Inferior parietal cortex (tissue), 1 donor: Measurements from ENCODE around the gene LRRC3.

Experiments
- DNase-seq: peaks from one replicate; pipeline ENCODE4 v3.0.0-alpha.2; 2016; ENCODE audit errors: extremely low spot score

The LRRC3 gene

DNA sequence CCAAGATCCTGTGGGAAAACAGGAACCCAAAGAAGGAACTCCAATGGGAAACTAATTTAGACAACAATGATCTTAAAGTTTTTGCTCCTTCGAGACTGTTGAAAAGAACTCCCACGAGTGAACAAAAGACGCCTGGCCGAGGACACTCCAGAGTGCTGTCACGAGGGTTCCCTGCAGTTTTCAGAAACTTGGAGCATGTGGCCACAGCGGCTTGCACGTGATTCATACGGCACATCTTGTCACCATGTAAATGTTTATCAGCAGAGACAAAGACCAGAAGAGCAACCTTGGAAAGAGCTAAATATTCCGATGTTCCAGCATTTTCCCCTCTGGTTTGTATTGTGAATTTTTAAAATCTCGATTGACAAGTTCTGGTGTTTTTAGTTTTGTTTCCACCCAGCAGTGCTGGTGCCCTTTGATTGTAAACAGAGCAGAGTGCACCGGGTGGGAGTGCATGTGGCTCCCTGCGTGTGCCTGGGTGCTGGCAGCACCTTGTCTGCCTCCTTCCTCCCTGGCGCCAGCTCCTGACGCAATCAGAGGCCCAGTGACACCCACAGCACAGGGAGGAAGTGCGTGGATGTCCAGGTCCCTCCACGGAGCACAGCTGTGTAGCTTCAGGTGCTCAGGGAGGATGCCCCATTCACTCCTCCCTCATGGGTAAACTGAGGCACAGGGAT lies 23.0 kb downstream of the LRRC3 start:
- DNase-seq = no peak

DNA sequence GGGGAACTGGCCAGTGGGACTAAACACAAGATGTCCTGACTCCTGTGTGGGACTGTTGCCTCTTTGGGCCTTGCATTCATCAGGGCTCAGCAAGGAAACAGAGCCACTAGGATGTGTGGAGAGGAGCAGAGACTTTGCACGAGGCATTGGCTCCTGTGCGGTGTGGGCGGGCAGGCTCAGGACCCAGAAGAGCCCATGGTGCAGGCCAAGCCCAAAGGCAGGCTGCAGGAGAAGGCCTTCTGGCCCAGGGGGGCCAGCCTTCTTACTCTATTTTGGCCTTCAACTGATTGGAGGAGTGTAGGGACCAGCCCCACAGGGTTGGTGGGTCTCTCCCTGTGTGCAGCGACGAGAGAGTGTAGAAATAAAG lies 23.5 kb downstream of the LRRC3 start:
- no peak for DNase-seq

DNA sequence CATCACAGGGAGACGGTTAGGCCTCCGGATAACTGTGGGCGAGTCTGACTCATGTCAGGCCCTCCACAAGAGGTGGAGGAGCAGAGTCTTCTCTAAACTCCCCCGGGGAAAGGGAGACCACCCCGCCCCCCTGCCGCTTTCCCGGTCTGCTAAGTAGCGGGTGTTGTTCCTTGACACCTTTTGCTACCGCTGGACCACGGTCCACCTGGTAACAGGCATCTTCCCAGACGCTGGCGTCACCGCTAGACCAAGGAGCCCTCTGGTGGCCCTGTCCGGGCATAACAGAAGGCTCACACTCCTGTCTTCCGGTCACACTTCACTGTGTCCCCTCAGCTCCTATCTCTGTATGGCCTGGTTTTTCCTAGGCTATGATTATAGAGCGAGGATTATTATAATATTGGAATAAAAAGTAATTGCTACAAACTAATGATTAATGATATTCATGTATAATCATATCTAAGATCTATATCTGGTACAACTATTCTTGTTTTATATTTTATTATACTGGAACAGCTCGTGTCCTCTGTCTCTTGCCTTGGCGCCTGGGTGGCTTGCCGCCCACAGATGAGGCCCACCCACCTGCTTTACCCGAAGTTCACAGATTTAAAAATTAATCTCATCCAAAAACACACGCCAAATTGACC lies 24.4 kb downstream of the LRRC3 start:
- DNase-seq = peak; percentile 7

DNA sequence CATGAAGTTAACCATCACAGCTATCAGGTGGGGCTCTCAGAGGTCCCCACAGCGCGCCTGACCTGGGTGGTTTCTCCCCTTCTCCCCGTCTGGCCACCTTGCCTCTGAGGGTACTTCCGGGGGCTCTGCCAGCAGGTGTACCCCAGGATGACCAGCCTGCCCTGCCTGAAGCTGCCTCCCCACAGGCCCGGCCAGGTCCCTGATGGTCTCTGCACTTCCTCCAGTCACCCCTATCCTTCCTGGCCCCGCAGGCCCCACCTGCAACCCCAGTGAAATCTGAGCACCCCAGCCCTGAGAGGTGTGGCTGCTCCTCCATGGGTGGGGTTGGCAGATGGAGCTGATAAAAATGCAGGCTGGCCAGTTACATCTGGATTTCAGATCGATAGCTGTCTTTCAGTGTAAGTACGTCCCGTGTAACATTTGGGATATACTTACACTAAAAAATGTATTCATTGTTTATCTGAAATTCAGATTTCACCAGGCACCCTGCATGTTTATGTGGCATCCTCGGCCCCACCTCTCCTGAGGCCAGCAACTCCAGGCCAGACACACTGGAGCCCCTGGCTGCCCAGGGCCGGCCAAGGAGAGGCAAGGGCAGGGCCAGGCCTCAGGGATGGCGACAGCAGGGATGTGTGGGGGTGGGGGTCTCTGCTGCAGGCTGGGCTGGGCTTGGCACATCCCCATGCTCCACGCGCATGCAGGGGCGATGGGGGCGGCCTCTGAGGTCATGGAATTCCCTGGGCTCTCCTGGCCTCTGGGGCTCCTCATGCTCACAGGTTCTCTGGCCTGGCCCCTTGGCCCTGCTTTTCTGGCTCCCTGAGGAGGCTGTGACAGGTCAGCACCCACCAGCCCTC lies 25.1 kb downstream of the LRRC3 start:
- no peak for DNase-seq

DNA sequence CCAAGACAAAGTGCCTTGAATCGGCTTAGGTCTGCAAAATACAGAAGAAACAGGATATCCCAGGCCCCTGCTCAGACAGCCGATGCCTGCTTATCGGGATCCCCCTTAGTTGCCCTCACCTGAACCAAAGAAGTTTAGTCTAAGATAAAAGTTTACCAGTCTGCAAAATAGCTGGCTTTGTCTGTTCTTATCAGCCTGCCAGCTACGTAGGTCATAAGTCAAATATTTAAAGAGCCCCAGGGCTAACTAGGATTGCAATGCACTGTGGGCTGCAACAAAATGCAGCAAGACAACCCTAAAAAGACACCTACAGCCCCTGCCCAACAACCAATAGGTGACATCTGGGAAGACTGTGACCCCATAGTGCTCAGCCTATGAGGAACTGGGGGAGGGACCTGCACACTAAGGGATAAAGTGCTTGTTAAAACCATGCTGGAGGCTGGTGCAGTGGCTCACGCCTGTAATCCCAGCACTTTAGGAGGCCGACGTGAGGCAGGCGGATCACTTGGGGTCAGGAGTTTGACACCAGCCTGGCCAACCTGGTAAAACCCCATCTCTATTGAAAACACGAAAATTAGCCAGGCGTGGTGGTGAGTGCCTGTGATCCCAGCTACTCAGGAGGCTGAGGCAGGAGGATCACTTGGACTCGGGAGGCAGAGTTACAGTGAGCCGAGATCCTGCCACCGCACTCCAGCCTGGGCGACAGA lies 27.4 kb downstream of the LRRC3 start:
- no peak for DNase-seq

DNA sequence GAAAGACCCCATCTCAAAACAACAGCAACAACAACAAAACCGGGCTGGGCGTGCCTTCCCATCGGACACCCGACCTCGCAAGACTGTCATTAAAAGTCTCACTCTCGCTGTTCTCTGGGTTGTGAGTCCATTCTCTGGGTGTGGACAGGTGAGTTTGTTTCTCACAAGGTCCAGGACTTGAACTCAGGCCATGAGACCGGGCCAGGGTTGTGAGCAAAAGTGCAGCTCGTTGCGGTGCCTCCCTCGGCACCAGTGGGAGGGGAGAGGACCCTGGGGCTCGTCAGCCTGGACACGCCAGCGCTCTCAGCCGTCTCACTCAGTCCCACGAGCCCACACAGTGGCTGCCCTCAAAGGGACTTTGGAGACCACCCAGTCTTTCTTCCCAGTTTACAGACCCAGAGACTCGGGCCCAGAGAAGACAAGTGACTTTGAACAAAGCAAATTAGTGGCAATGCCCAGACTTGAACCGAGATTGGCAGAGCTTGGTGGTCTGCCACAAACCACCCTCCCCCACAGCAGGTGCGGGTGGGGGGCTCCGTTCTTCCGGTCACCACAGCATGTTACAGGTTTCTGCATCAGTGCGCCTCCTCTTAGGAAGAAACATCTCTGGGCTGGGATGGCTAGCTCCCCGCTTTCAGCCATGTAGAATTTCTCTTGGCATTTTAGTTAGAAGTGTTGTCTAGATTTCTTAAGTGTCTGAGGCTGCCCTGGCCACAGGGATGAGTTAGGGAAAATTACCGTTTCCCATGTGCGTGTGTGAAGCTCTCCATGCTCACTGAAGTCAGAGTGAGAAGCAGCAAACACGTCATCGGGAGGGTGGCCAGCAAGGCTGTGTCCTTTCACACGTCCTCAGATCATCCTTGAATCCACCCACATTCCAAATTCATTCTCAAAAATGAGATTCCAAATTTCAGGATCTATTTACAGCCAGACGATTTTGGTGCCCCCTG lies 28.3 kb downstream of the LRRC3 start:
- no peak for DNase-seq

DNA sequence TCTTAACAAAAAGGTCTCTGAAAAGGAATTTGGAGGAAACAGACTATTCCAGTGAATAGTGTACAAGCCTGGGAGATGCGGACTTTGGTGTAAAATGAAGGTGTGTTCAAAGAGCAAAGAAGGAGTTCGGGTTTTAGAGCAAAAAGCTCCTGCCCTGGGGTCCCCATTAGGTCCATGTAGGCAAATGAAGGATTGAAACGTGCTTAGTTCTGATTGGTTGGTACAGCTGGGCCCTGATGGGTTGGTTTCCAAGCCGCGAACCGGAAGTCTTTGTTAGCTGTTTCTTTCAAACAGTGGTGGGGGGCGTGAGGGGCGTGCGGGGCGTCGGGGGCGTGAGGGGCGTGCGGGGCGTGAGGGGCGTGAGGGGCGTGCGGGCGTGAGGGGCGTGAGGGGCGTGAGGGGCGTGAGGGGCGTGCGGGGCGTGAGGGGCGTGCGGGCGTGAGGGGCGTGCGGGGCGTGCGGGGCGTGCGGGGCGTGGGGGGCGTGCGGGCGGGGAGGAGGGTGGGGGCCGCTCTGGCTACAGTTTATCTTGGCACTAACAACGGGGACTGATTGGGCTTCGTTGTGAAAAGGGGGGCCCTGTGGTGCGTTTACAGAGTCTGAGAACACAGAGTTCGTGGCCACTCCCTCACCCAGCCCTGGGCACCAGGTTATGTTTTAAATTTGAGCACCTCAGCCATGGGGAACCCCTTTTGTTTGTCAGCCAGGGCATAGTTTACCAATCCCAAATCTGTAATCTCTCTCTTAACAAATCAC lies 29.4 kb downstream of the LRRC3 start:
- DNase-seq = no peak

DNA sequence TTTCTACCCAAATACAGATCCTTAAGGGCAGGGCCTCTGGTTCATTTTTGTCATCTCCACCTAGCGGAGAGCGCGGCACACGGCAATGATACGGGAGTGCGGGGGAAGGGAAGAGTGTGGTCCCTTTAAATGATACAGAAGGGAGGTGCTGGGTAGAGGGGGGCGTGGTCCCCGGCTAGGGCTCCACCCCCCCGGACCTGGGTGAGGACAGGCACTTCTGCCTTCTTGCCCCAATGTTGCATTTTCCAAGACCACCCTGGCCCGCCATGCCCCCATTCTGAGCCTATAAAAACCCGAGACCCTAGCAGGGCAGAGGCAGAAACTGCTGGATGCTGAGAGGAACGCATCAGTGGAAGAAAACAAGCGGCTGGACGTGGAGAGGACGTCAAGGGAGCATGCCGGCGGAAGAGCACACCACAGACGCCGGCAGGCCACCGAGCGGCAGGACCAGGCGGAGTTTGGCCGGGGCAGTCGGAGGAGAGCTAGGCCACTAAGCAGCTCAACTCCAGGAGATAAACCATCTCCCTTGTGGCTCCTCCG lies 30.0 kb downstream of the LRRC3 start:
- DNase-seq = no peak

DNA sequence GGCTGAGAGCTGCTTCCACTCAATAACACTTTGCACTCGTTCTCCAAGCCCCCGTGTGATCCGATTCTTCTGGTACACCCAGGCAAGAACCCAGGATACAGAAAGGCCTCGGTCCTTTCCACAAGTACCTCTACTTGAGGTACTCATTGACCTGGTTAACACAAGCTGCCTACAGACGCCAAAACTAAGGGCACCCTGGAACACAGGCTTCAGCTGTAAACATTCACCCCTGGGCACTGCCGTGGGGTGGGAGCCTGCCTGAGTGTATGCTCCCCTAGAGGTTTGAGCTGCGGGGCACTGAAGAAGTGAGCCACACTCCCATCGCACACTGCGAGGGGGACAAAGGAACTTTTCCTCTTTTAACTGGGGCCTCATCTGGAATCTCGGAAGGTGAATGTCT lies 30.5 kb downstream of the LRRC3 start:
- no peak for DNase-seq

DNA sequence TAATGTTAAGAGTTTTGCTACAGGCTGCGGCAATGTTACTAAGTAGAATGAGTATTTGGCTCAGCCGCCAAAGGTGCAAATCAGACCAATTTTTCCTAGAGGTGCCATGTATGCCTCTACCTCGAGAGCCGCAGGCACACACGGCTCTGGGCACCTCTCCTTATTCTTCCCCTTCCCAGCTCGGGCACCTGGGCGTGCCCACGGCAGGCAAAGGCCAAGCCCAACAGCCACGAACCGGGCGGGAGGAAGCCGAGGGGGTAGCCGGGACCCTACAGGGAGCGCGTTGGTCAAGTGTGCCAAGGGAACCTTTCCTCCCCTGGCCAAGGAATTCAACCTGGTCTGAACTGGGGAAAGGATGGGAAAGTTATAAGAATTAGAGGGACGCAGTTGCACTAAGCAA lies 31.0 kb downstream of the LRRC3 start:
- DNase-seq = no peak

DNA sequence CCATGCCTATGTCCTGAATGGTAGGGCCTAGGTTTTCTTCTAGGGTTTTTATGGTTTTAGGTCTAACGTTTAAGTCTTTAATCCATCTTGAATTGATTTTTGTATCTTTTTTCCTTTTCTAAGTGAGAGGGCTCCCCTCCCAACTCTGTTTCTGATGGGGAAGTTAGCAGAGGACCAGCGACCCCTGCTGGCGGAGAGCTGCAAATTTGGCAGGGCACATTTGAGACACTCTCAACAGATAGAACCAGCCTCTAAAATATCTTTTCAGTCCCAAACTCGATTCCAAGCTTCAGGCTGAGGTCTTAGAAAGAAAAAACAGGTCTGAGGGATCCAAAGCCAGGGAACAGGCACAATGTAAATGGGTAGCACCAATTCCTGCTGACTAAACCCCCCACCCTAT lies 32.5 kb downstream of the LRRC3 start:
- no peak for DNase-seq

DNA sequence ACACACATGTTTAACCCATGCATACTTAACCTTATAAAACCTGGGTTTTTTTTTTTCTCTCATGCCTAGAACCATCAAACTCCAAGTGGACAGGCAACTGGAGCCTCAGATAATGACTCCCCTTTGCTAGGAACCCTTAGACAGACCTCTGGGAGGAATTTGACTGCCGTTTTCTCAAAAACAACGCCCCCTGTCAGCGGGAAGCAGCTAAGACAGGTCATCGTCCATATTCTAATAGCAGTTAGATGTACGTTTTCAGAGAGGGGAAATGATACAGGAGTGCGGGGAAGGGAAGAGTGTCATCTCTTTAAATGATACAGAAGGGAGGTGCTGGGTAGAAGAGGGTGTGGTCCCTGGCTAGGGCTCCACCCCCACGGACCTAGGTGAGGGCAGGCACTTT lies 34.7 kb downstream of the LRRC3 start:
- DNase-seq = no peak

DNA sequence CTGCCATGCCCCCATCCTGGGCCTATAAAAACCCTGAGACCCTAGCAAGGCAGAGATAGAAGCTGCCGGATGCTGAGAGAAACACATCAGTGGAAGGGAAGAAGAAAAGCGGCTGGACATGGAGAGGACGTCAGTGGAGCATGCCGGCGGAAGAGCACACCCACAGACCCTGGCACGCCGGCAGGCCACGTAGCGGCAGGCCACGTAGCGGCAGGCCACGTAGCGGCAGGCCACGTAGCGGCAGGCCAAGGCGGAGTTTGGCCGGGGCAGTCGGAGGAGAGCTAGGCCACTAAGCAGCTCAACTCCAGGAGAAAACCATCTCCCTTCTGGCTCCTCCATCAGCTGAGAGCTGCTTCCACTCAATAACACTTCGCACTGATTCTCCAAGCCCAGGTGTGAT lies 35.1 kb downstream of the LRRC3 start:
- no peak for DNase-seq

DNA sequence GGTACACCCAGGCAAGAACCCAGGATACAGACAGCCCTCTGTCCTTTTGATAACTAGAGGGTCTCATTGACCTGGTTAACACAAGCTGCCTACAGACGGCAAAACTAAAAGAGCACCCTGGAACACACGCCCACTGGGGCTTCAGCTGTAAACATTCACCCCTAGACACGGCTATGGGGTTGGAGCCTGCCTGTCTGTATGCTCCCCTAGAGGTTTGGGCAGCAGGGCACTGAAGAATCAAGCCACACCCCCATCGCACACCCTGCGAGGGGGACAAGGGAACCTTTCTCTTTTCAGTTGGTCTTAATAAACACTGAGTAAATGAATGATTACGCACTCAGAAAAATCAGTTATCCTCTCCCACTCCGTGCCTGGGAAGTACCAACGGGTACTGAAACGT lies 35.5 kb downstream of the LRRC3 start:
- no peak for DNase-seq

DNA sequence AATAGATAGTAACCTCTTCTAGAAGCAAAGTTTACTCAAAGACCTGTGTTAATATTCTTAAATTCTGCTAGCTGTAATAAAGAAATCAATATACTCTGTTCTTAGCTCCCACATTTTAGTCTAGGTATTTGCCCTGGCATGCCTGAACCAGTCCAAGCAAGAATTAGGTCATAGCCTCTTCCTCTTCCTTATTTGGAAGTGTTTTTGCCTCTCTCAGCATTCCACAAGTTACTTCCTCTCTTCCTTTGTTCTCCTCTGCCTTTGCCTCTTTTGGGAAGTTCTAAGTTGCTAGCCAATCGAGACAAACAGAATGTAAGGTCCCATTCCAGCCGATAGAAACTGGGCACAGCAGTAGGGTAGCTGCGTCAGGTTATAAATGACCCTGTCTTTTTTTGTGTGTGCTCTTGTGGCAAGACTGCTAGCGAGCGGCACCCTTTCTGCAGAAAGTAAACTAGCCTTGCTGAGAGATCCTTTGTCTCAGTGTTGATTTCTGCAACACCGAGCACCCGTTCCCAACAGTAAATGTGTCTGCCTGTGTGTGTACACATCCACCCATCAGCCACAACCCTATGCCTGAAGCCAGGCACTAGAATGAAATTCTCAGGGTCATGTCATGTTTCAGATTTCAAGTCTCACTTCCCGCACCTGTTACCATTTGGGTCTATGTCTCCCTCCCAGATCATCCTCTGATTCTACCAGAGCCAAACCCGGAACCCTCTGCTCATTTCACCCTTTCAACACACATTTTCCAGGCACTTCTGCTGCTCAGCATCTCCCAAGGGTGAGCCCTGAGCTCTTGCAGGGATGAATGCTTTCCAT lies 37.5 kb downstream of the LRRC3 start:
- no peak for DNase-seq

DNA sequence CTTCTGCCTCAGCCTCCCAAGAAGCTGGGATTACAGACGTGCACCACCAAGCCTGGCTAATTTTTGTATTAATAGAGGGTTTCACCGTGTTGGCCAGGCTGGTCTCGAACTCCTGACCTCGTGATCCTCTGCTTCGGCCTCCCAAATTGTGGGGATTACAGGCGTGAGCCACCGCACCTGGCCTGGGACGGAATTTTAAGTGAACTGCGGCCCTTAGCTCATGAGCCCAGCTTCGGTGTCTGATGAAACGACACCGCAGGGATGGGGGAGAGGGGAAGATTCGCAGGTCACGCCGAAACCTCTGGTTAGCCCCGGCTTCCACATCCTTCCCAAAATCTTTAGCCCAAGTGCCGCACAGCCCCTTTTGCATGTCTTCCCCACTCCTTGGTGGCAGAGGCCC lies 39.1 kb downstream of the LRRC3 start:
- no peak for DNase-seq

DNA sequence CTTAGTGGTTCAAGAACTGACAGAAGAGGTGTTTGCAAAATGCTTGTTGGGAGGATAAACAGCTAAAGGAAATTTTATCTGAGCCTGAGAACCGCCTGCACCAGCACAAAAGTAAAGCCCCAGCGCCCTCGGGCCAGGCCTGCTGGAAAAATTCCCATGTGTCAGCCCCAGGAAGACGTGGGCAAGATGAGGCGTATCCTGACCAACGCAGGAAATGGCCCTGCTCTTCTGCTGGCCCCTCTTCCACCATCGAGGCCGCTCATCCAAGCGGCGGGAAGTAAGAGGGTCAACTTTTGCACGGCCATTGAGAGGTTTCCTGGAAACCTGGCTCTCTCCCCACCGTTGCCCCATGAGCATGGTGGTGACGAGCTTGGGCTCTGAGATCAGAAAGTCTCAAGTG lies 39.6 kb downstream of the LRRC3 start:
- DNase-seq = no peak

DNA sequence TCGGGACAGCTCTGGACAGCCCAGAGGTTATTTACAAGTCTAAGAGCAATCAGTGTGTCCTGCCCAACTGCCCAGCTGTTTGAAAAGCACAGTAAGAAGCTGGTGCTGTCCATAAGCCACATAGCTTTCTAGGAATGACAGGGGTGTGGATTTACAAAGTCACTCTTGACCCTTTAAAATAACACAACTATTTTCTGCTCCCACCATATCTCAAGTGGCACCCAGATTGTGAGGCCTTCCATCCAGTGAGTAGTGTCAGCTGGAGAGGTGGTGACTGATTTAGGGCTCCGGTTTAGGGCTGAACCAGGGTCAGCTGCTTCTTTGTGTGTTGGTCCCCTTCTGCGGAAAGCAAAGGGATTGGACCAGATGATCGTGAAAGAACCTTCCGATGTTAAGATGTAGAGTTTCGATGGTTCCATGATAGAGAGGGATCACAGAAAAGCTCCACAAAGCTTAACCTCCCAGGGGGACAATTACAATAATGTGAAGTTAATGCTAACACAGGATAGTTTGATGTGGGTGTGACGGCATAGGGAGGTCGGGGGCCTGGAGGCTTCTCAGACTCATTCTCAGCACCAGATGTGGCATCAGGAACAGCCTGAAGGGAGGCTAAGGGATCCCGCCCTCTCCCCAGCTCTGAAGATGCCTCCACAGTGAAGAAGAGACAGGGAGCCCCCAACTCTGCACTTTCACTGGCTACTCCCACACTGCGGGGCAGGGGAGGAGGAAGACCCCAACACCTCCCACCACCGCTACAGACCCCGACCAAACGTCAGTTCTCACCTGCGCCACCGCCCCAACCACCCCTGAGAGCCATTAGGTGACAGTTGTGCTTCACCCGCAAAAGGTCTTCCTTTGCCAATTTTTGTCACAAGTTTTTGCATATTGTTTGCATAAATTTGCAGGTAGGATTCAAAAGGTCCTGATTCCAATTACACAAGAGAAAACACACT lies 40.6 kb downstream of the LRRC3 start:
- no peak for DNase-seq
